Measurements from ENCODE around the gene BLTP3A. TPM values are rescaled to one million over a fixed set of nuclear protein-coding genes. Genes with fewer than 3 reads are reported as not detected.
"Not testable (repeated sequence)": the region's sequence is repeated elsewhere in the genome, so short reads cannot be mapped to it uniquely, and the experiment has no call there.

The BLTP3A gene
- total RNA-seq, 2 experiments from 2014 or later: 19.0 to 19.9 TPM

DNA sequence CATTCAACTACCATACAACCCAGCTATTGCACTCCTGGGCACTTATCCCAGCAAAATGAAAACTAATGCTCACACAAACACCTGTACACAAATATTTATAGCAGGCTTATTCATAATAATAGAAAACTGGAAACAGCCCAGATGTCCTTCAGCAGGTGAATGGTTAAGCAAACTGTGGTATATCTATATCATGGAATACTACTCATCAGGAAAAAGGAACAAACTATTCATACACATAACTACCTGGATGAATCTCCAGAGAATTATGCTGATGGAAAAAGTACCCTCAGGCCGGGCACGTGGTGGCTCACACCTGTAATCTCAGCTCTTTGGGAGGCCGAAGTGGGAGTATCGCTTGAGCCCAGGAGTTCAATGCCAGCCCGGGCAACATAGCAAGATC, 3.8 kb upstream of the BLTP3A start:
- POLR2A ChIA-PET: no interaction called here
- CTCF ChIA-PET: no interaction called here

DNA sequence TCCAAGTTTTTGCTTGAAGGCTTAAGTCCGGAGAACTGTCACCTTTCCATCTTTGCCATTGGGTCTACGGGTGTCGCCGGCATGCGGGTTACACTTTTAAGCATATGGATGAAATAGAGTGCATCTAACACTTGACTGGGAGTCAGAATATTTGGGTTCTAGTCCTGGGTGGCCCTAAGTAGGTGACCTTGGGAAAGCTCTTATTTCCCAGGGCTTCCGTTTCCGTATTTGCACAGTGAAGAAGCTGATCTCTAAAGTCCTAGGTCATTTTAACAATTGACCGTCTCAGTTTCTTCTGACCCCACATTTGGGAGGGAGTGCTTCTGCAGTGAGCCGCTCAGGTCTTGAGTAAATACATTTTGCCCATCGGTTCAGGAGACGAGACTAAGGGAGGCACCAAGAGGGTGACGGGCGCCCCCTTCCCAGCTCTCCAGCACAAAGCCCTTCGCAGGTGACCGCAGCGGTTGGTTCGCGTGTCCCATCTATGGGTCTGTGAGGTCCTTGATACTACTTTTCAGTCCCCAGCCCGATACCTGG, 651 bp upstream of the BLTP3A start:
- ChIA-PET POLR2A (interaction anchor here (1.1 to 2.5 kb wide), 5 partner anchors 34 to 134 kb away, joined by 4 to 21 read pairs (median 9); partner anchors contain the start of genes ANKS1A and SNRPC), CTCF (interaction anchor here (0.9 to 1.8 kb wide), 4 partner anchors 9 to 97 kb away, joined by 3 to 5 read pairs (median 4); partner anchors contain the start of genes SNRPC and TAF11)

DNA sequence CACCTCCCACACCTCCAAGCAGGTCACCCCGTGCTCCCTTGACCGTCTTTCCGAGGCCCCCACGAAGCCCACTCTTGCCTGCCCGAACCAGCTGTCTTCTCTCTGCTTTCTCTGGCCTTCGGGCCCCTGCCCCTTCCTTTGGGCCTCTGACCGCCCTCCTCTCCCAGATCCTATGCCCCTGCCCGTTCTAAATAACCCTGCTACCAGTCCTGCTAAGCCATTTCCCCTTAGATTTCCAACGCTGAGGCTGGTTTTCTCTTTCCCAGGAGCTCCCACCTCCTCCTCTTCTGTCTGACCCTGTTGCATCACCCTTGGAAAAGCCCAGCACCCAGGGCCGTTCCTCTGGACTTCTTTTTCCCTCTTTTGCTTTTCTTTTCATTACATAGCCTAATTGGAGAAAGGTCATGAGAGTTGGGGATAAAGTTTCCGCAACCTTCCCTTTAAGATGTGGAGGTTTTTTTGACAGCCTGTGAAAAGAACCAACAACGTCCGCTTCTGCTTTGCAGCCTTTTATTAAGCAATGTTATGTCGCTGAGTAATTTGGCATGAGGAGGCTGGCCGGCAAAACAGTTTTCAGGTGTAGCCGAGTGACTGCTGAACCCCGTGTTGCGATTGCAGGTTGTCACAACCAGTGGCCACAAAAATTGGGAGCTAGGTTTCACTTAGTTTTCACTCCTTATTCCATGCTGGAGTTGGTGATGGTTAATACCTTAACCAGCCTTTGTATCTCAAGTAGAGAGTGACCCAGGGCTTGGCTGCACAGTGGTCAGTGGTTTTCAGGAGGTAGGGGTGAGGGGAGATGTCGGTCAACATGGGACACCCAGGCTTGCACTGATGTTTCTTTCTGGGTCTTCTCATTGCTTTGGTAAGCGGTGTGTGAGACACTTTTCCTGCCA, 970 bp downstream of the BLTP3A start:
- ChIA-PET CTCF (no interaction called here), POLR2A (interaction anchor here (1.2 to 2.5 kb wide), 3 partner anchors 36 to 136 kb away, joined by 5 to 21 read pairs (median 9); partner anchors contain the start of genes ANKS1A and SNRPC)

DNA sequence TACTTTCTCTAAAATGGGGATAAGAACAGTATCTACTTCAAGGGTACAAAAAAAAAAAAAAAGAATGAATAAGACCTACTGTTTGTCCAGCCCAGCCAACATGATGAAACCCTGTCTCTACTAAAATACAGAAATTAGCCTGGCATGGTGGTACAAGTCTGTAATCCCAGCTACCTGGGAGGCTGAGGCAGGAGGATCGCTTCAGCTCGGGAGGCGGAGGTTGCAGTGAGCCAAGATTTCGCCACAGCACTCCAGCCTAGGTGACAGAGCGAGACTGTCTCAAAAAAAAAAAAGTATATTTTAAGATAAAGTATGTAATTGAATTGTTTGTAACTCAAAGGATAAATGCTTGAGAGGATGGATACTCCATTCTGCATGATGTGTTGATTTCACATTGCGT, 2.0 kb downstream of the BLTP3A start:
- ChIA-PET POLR2A (interaction anchor here (0.6 kb wide), 1 partner anchor 92 kb away, joined by 4 read pairs; no protein-coding TSS in a partner anchor), CTCF (no interaction called here)

- POLR2A ChIA-PET: no interaction called here
- CTCF ChIA-PET: interaction anchor here (0.6 kb wide), 2 partner anchors 44 to 313 kb away, joined by 3 to 4 read pairs; no protein-coding TSS in a partner anchor
These were observed 4.0 kb downstream of the BLTP3A start for GRCh38 chr6:34795836-34796425.

- ChIA-PET POLR2A (no interaction called here), CTCF (no interaction called here)
These were observed 6.2 kb downstream of the BLTP3A start for GRCh38 chr6:34798057-34798456.

GRCh38 chr6:34799547-34799946, 7.7 kb downstream of the BLTP3A start:
- POLR2A ChIA-PET: interaction anchor here (0.9 kb wide), 1 partner anchor 122 kb away, joined by 5 read pairs; no protein-coding TSS in a partner anchor
- CTCF ChIA-PET: interaction anchor here (0.6 kb wide), 1 partner anchor 321 kb away, joined by 3 read pairs; no protein-coding TSS in a partner anchor

- ChIA-PET POLR2A (no interaction called here), CTCF (interaction anchor here (0.6 to 1.2 kb wide), 2 partner anchors 13 to 16 kb away, joined by 4 read pairs; partner anchors contain the start of gene BLTP3A)
These were observed 12.7 kb downstream of the BLTP3A start for GRCh38 chr6:34804543-34804942.

DNA sequence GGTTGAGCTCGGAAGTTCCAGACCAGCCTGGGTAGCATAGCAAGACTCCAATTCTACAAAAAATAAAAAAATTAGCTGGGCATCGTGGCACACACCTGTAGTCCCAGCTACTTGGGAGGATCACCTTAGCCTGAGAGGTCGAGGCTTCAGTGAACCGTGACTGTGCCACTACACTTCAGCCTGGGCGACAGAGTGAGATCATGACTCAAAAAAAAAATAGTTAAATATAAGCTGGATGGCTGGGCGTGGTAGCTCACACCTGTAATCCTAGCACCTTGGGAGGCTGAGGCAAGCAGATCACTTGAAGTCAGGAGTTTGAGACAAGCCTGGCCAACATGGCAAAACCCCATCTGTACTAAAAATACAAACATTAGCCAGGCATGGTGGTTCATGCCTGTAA, 13.2 kb downstream of the BLTP3A start:
- CTCF ChIA-PET: interaction anchor here (0.7 to 1.2 kb wide), 2 partner anchors 14 to 417 kb away, joined by 3 to 4 read pairs; partner anchors contain the start of gene BLTP3A
- POLR2A ChIA-PET: not testable (repeated sequence)

DNA sequence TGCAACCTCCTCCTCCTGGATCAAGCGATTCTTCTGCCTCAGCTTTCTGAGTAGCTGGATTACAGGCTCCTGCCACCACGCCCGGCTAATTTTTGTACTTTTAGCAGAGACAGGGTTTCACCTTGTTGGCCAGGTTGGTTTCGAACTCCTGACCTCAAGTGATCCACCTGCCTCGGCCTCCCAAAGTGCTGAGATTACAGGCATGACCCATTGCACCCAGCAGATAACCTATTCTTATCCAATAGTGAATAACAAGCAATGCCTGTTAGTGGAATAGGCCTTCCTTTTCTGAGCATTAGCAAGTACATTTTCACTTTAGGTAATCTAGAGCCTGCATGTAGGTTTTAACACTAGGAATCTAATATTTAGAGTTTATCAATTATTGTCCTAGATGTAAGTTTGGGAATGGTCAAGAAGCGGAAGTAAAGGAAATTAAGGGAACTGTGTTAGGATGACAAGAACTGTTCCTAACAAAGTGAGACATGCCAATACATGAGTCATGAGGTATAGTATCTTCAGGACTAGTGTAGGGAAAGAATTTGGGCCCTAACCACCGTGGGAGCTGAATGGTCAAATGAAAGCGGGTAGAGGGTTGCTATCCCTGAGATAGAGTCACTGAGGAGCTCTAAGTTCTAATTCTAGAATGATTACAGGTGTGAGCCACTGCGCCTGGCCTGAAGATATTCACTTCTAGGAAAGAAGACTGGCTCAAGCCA, 15.0 kb downstream of the BLTP3A start:
- CTCF ChIA-PET: no interaction called here
- POLR2A ChIA-PET: no interaction called here

DNA sequence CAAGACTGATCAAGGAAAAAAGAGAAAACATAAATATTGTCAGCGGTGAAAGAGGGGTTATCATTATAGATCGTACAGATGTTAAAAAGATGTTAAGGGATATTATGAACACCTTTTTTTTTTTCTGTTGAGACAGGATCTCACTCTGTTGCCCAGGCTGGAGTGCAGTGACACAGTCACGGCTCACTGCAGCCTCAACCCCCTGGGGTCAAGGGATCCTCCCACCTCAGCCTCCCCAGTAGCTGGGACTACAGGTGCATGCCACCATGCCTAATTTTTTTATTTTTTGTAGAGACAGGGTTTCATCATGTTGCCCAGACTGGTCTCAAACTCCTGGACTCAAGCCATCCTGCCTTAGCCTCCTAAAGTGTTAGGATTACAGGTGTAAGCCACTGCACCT, 16.6 kb downstream of the BLTP3A start:
- POLR2A ChIA-PET, CTCF ChIA-PET: not testable (repeated sequence)

GRCh38 chr6:34809419-34809818, 17.5 kb downstream of the BLTP3A start:
- POLR2A ChIA-PET, CTCF ChIA-PET: not testable (repeated sequence)

DNA sequence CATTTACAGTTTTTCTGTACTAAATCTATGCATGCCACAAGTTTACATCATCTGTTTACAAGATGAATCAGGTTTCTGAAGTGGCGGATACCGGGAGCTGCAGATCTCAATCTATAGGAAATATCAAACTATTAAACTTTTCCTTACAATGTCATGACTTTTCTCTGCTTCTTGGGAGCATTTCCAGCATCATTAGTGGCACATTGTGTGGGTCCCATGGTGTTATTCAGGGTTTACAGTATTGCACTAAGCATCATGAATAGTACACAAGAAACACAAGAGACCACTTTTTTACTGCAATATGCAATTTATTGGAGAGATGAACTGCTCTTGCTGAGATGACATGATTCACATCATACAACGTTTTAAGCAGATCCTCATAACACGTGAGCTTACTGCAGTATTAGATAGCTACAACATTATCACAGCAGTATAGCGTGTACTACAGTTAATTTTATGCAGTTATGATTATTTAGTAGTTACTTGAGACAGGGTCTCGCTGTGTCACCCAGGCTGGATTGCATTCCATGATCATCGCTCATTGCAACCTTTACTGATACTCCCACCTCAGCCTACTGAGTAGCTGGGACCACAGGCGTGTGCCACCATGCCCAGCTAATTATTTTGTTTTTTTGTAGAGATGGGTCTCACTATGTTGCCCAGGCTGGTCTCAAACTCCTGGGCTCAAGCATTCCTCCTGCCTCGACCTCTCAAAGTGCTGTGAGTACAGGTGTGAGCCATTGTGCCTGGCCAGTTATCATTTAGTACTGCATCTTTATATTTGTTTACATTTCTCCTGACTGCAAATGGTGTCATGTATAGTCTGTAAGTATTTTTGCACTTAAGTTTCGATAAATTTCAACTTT, 18.4 kb downstream of the BLTP3A start:
- ChIA-PET CTCF (no interaction called here), POLR2A (no interaction called here)

GRCh38 chr6:34810936-34811632, 19.2 kb downstream of the BLTP3A start:
- POLR2A ChIA-PET: no interaction called here
- CTCF ChIA-PET: no interaction called here

GRCh38 chr6:34813028-34813713, 21.3 kb downstream of the BLTP3A start:
- CTCF ChIA-PET: no interaction called here

DNA sequence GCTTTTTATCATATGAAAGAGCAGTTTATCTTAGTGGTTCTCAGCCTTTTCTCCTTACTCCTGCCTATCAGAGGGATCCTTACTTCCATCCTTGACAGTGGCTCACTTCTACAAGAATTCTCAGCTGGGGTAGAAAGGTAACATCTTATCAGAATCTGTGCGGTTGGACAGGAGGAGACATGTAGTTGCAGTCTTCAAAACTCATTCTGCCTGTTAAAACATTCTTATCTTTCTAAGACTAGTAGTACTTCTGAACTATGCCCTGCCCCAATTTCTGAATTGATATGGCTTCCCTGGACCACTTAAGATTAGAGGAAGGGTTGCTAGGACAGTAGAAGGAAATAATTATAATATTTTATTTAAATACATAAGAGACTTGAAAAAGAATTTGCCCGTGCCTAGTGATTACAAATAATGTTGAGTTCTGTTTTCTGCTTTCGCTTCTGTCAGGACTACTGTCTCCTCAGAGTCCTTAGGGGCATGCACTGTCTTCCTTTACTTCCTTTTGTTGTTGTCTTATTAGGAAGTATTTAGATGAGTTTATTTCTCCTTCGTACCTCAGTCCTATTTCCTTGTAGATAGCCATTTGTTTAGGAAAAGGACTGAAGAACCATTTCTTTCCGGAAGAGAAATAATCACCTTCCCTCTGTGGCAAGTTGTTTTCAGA, 24.9 kb downstream of the BLTP3A start:
- ChIA-PET CTCF (no interaction called here), POLR2A (no interaction called here)

More at GRCh38 chr6:34813028-34813713, 21.3 kb downstream of the BLTP3A start:
- POLR2A ChIA-PET: no interaction called here

DNA sequence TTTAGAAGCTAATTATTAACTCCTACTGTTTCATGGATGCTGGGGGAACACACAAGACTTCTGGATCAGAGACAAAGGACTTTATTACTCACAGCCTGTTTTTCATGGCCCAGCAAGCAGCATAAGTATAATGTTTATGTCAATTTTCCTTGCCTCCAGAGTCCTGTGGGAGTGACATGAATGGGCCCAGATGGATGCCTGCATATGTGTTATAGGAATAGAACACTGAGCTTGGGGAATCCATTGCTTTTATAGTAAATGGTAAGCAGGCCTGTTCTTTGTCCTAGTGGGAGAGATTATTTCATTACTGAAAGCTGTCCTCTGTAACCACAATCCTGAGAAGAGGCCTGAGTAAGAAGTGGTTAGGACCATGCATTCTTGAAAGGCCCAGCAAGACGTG, 25.6 kb downstream of the BLTP3A start:
- ChIA-PET POLR2A (no interaction called here), CTCF (no interaction called here)

Measured in activated CD8-positive, alpha-beta memory T cell treated with anti-CD3 and anti-CD28 coated beads for 36 hours (primary cell).